ENCODE results near the gene TIAM2.

The TIAM2 gene

DNA sequence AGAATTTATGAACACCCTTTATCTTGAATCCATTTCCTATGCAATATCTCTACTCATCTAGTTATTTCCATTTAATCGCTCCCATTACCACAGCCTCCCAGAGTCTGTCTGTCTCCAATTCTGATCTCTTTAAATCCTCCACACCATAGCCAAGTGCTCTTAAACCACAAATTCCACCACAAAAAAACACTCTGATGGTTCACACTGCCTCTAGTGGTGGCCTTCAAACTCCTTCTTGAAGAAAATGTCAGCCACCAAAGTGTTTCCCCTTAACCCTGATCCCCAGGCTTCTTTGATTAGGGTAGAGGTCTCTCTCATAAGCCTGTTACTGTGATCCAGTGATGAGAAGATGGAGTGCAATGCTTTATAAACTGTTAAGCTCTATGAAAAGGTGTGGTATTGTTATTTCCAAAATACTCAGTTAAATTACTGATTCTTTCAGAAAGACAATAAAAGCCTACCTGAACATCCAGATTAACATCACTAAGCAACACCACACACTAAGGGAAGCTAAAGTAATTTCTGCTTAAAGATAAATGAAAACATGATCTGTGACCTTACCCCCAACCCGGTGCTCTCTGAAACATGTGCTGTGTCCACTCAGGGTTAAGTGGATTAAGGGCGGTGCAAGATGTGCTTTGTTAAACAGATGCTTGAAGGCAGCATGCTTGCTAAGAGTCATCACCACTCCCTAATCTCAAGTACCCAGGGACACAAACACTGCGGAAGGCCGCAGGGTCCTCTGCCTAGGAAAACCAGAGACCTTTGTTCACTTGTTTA lies 273.2 kb downstream of the TIAM2 start:
- peak; percentile 71 for DNase-seq

DNA sequence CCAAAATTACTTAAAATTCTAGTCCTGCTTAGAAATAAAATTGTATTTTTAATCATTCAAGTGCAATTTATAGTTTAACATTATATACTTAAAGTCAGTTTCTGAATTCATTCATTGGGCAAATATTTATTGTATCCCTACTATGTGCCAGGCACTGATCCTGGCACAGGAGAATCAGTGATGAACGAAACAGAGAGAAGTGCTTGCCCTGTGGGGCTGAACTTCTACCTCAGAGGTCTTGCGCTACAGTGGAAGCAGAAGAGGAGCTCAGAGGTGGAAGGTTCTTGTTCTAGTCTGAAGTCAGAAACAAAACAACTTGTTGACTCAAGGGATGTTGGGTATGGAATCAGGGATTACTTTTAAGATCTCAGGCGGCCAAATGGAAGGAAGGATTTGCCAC lies 274.6 kb downstream of the TIAM2 start:
- no peak for DNase-seq

DNA sequence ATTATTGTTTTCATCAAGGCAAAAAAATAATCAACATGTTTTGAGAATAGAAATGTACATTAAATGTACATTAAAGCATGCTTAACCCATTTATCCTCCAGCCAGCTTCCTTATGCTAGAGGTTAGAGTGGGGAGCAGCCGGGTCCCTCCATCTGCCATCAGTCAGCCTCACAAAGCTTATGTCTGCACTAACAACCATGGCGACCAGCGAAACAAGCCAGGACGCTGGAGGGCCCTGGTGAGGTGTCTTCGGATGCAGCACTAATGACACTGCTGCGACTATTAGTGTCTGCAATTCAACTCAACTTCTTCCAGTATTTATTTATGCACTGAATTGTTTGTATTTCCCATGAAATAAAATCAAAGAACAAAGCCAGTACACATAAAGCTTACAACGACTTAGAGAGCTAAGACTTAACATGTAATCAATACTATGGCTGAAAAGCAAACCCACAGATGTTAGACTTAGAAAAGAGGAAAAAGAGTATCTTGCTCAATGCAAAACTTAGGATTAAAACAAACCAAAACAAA lies 275.5 kb downstream of the TIAM2 start:
- DNase-seq = no peak

DNA sequence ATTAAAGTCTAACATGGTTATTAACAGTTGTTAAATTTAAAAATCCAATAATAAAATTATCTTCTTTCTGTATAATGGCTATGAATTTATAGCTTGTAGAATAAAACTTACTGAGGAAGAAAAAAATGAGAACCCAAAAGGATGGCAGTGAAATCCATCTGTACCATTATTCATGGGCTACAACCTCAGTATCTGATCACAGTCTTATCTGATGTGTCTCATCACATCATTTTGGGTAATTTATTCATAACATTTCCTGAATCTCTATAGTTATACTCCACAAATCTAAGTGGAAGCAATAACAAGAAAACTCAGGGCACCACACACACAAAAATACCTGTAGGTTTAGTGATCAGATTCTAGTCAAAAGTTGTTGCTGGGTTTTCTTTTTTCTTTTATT lies 276.0 kb downstream of the TIAM2 start:
- no peak for DNase-seq

DNA sequence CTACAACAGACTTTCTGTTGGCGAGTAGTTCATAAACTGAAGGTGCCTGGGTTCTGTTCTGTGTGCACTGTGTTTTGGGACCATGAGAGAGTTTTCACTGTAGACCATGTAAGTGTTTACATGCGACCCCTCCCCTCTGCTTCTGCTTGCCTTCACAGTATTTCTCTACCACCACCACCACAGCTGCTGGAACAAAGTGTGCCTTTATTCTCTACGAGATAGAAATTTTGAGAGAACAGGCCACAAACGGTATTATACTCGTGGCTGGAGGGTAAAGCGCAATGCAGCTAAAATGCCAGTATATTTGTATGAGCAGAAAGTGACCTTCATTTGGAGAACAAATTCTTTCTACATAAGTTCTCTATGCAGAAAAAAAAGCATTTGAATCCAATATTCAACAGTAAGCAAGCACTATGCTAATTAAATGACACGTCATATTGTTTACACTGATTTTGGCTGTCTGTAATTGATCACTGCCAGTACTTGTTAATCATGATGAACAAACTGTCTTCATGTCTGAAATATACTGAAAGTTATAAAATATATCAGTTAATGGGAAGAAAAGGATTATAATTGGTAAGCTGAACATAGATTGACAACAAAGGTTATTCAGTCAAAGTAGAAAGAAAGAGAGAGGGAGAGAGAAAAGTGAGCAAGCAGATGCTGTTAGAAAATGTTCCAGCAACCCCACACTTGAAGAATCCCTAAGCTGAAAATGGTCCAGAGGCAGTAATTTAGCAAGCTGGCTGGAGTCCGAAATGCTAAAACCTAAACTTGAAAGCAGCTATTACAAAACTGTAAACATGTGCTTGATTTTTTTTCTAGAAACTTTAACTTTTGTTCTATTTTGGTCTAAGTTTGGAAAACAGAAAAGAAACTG lies 277.5 kb downstream of the TIAM2 start:
- no peak for DNase-seq

DNA sequence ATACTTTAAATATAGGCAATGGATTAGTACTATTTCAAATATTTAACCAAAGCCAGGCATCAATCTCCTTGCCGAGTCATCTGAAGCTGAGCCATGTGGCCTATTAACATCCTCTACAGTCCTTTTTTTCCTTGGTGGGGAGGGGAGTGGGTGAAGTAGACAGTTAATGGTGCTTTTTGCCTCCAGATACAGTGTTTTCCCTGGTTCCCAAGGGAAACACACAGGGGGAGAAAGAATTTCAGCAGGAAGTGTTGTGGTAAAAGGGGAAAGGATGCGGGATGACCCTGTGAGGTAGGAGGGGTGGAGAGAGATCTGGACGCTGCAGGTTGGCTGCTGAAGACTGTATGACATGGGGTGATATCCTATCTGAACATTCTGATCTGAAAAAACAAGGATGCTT lies 278.3 kb downstream of the TIAM2 start:
- no peak for DNase-seq

DNA sequence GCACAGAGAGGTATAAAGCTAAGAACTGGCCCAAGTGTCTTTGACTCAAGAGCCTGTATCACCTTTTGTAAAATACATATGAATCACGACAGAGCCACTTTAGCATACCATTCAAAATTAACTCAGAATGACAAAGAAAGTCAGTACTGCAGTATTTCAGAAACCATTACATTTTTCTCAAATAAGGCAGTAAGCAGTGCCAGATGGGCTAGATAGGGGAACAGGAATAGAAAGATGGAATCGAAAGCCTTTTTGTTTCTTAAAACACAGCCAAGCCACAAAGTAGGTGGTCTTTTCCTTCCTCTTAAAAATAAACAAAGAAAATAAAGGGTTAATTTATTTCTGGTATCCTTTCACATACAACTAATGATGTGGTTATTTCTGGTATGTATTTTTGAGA lies 279.0 kb downstream of the TIAM2 start:
- no peak for DNase-seq

DNA sequence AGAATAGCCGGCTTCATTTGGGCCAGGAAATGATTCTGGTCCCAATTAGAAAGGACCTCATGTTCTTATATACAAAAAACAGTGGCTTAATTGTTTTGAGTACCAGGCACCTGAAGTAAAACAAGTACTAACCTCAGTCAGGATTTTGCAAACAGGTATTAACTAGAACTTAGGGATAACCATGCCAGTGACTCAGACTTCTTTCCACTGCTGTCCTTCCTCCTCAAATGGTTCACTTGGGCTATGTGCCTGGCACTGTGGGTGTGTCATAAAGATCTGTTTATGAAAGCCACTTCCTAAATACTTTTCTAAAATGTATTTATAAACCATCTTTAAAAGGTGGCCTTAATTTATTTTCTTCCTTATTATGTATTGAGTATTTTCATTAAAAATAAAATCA lies 279.4 kb downstream of the TIAM2 start:
- DNase-seq = no peak

DNA sequence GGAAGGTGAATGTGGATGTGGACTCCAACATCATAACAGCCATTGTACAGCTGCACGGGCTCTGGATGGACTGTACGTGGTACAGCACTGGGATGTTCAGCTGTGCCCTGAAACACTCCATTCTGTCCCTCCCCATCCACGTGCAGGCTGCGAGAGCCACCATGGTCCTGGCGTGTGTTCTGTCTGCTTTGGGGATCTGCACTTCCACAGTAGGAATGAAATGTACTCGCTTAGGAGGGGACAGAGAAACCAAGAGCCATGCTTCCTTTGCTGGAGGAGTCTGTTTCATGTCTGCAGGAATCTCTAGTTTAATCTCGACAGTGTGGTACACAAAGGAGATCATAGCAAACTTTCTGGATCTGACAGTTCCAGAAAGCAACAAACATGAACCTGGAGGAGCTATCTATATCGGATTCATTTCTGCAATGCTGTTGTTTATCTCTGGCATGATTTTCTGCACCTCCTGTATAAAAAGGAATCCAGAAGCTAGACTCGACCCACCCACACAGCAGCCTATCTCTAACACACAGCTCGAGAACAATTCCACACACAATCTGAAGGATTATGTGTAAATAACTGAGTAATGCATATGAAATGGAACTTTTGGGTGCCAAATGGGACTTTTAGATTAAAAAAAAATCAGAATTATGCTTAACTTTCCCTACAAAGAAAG lies 280.8 kb downstream of the TIAM2 start:
- DNase-seq = no peak

DNA sequence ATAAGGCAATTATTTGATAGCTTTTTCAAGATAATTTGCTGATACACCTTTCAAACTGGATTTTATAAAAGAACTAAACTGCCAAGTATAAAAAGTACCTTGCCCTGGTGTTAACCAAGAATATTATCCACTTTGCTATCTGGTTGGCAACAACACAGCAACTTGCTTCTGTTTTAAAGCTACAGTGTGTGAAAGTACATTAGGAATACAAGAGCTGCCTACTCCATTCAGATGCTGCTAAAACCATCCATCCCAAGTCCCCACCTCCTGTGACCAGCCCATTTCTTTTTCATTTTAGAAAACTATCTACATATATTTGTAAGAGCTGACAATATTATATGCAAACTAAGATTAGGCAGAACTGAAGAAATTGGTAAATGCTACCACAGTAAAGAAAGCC lies 281.5 kb downstream of the TIAM2 start:
- no peak for DNase-seq

DNA sequence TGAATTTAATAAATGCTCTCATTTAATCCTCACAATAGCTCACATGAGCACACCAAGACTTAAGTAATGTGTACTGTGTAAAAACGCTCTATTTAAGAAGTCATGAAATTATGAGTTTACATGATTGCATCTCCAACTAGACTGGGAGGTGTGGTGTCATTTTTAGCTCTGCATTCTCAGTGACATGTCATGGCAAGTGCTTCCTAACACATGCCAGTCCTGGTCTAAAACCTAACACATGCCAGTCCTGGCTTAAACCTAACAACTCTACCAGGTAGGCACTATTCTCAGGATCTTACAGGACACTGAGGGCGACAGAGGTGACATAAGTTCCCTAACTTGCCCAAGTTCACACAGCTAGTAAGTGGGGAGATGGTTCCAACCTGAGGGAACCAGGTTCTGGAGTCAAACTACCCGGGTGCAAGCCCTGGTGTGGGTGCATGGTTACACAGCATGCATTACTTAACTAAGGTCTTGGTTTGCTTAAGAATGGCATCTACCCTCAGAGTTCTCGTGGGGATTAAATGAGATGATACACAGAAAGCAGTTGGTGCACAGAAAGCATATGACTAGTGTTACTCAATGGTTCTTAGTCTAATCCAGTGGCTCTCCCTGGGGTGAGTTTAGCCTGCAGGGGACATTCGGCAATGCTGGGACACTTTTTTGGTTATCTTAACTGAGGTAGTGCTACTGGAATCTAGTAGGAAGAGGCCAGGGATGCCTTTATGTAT lies 283.4 kb downstream of the TIAM2 start:
- DNase-seq = peak; percentile 50

DNA sequence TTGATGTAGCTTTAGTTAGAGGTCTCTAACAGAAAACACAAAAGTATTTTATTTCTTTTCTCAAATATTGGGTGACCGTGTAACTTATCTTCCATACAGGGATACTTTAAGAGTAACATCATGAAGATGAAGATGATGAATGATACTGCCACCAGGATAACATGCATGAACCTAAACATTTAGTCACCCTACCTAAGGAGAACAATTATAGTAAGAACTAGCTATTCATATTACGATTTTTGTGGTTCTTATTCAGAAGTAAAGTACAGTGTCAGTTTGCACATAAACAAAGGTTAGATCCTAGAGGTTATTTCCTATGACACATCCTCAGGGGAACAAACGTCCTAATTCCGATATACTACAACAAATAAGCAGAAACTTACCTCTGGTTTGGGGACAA lies 289.7 kb downstream of the TIAM2 start:
- no peak for DNase-seq

DNA sequence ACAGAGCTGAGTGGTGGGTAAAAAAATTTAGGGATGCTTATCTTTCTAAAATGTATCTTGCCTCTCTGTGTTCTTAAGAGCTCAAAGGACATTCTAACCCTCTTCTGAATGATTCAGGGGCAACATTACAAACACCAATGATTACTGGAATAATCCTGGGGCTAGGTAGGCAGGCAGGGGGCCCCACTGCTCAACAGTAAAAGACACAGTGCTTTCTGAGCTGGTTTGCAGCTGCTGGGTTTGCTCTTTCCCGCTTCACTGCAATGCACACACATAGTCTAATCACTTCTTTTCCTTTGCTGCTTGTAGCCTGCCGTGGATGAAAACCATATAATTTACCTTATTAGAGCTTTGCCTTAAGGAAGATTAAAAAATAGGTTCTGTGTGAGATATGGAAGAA lies 292.6 kb downstream of the TIAM2 start:
- no peak for DNase-seq

DNA sequence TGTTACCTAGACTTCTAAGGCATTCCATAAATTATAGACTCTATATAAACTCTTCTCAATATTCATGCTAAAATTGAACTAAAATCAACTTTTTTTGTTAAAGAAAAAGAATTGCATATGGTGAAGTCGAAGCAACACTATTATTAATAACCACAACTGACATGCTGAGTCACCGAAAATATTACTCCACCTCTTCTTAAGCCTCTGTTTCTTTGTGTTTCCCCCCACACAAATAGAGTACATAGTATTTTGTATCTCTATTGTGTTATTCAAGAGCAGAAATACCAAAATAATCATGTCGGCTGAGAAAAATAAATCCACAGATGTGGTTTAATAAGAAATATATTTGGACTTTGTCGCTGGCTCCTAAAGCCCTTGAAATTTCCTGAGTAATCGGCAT lies 295.4 kb downstream of the TIAM2 start:
- DNase-seq = no peak

DNA sequence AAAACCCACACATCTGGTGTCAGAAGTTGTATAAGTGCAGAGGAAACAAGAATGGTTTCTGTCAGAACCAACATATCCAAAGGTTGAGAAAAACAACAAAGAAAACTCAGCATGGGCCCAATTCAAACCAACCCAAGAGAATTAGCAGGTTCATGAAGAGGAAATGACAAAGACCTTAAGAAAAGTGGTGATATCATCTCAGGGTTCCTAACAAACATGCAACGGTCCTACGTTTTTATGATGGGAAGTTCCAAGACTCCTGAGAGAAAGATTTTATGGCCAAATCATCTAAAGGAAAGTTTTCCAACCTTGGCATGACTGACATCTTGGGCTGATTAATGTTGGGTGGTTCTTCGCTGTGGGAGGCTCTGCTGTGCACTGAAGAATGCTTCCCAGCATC lies 296.2 kb downstream of the TIAM2 start:
- no peak for DNase-seq

DNA sequence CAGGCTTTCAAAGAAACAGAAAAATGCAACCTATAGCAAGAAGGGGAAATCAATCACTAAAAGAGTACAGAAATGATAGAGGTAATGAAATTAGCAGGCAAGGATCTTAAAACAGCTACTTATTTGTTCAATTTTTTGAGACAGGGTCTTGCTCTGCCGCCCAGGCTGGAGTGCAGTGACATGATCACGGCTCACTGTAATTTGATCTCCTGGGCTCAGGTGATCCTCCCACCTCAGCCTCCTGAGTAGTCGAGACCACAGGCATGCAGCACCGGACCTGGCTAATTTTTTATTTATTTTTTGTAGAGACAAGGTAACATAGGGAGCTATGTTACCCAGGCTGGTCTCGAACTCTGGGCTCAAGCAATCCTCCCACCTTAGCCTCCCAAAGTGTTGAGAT lies 297.6 kb downstream of the TIAM2 start:
- no peak for DNase-seq

DNA sequence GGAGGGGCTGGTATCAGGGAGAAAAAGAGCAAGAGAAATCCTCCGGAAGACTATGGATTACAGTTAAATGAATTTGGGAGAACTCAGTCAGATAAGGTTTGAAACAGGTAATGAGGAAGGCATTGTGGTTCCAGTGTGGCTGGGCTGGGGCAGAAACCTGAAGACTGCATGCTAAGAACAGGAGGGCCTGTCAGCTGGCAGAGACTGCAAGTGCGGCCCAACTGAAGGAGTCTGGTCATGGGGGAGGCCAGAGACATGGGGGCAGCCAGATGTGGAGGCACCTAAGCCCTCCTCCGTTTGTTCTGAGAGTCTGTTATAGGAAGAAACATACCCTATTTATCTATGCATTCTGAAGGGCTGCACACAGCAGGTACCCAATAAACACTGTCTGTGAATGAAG lies 302.6 kb downstream of the TIAM2 start:
- no peak for DNase-seq

DNA sequence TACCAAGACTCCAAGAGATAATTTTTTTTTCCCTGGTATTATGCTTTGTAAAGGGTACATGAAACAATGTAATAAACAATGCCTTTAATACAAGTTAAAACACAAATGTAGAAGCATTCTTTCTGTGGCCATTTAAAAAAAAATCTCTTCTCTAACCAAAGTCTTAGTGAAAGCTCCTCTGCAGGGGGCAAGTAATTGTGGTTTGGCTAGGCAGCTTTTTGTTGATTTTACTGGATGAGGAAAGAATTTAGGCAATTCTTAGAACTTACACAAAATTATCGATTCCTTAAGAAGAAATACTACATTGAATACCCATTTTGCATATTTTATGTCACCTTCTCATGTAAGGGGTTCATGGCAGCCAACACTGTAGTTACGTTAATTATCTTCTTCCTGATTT lies 306.8 kb downstream of the TIAM2 start:
- DNase-seq = no peak

DNA sequence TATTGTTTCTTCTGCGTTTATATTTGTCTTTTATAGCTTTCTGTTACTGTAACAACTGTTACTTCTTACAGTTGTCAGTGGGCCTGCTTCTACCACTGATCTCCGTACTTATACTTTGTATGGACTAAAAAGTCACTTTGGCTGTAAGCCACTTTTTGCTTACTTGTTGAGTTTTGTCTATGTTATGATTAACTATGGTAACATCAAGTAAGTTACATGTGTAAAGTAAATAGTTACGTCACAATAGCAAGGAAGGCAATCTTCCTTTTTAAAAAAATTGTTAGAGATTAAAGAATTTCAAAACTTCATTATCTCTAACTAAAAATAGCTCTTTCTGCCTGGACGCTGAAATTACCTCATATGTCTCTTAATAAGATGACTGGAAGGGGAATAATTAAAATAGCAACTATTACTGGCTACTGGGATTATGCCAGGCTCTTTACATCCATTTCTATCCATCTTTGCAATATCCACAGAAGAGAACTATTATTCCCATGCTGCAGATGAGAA lies 308.3 kb downstream of the TIAM2 start:
- DNase-seq = no peak

DNA sequence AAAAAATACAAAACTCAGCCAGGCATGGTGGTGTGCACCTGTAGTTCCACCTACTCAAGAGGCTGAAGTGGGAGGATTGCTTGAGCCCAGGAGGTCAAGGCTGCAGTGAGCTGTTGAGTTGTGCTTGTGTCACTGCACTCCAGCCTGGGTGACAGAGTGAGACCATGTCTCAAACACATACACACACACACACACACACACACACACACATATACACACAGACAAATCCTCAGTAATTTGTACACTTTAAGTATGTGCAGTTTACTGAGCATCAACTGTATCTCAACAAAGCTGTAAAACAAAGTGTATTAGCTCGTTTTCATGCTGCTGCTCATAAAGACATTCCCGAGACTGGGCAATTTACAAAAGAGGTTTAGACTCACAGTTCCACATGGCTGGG lies 311.8 kb downstream of the TIAM2 start:
- no peak for DNase-seq

All from MV-4-11 (cell line).